Stimulated activated CD8-positive, alpha-beta memory T cell treated with anti-CD3 and anti-CD28 coated beads, Interleukin-4, amount 100 ng/mL, for 4 hours (primary cell): ENCODE measurements around the gene DBR1.
"Not testable (repeated sequence)": the region's sequence is repeated elsewhere in the genome, so short reads cannot be mapped to it uniquely, and the experiment has no call there.

Experiments used
- DNase-seq, 2 donors: peaks; one replicate each; pipeline ENCODE4 v3.0.0-alpha.2; 2020; ENCODE audit warnings: low read depth in 2 of 2, low spot score in 1 of 2

The DBR1 gene

GRCh38 chr3:138186803-138187295 lies 12.1 kb upstream of the DBR1 start:
- DNase-seq: peak; percentile 70 to 78

GRCh38 chr3:138186221-138186620 lies 11.5 kb upstream of the DBR1 start:
- DNase-seq: no peak

- no peak for DNase-seq
Measured at GRCh38 chr3:138184994-138185393, 10.3 kb upstream of the DBR1 start.

- DNase-seq: no peak
Measured at GRCh38 chr3:138180375-138181029, 5.8 kb upstream of the DBR1 start.

GRCh38 chr3:138173769-138174420 lies 826 bp downstream of the DBR1 start:
- no peak for DNase-seq

- DNase-seq: no peak
Measured at GRCh38 chr3:138172625-138173024, 2.1 kb downstream of the DBR1 start.

GRCh38 chr3:138165061-138165460 lies 9.7 kb downstream of the DBR1 start:
- no peak for DNase-seq

GRCh38 chr3:138157743-138158142 lies 17.0 kb downstream of the DBR1 start:
- no peak for DNase-seq

- DNase-seq: no peak
Measured at GRCh38 chr3:138154534-138154933, 20.2 kb downstream of the DBR1 start.

GRCh38 chr3:138148503-138148902 lies 26.2 kb downstream of the DBR1 start:
- no peak for DNase-seq

- DNase-seq: not testable (repeated sequence)
Measured at GRCh38 chr3:138142181-138142580, 32.5 kb downstream of the DBR1 start.

- DNase-seq: no peak
Measured at GRCh38 chr3:138140940-138141339, 33.8 kb downstream of the DBR1 start.

GRCh38 chr3:138139691-138140090 lies 35.0 kb downstream of the DBR1 start:
- no peak for DNase-seq

- DNase-seq: no peak
Measured at GRCh38 chr3:138137861-138138260, 36.9 kb downstream of the DBR1 start.

- DNase-seq: no peak
Measured at GRCh38 chr3:138136201-138136600, 38.5 kb downstream of the DBR1 start.

- no peak for DNase-seq
Measured at GRCh38 chr3:138135833-138136194, 38.9 kb downstream of the DBR1 start.

- no peak for DNase-seq
Measured at GRCh38 chr3:138135146-138135832, 39.4 kb downstream of the DBR1 start.

GRCh38 chr3:138132239-138132638 lies 42.5 kb downstream of the DBR1 start, which contains the start of gene A4GNT:
TSS of gene A4GNT (minus strand) at chr3:138132390. CDS start at chr3:138131256, 1,134 bp downstream.
- no peak for DNase-seq

- no peak for DNase-seq
Measured at GRCh38 chr3:138127636-138128365, 46.9 kb downstream of the DBR1 start.

GRCh38 chr3:138125548-138126221 lies 49.0 kb downstream of the DBR1 start:
- DNase-seq: no peak
